Retina (tissue), 1 donor: Measurements from ENCODE around the gene FRMD5.
"Not testable (repeated sequence)": the region's sequence is repeated elsewhere in the genome, so short reads cannot be mapped to it uniquely, and the experiment has no call there.

Source experiments
- DNase-seq: peaks from one replicate; pipeline ENCODE4 v3.0.0-alpha.2; 2016

FRMD5 gene

DNA sequence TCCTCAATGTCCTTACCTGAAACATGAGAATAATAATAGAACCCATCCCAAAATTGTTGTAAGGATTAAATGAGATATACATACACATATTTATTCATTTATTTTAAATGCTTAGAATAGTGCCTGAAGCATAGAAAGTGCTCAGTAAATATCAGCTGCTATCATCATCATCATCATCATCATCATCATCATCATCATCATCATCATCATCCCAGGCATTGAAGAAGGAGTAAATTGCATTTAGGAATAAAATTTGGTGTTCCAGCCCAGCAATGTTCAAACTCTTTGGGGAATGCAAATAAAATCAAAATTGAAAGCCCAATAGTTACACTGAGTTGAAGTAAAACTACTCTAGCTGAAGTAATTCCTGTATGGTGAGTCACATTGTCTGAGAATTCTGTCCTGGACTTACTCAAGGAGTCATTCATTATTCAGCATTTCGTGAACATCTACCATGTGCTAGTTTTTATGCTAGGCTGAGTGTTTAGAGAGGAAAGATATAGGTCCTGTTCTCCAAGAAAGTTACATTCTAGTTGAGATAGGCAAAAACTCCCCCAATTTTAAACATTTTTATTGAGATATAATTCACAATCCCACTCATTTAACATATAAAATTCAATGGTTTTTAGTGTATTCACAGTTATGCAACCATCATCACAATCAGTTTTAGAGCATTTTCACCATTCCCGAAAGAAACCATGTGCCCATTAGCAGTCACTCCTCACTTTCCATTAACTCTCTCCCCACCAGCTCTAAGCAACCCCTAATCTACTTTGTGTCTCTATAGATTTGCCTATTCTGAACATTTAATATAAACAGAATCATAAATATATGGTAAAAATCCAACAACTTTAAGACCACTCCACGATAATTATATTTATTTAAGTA lies 107.2 kb downstream of the FRMD5 start:
- no peak for DNase-seq

- DNase-seq: no peak
Observed at GRCh38 chr15:44084770-44085169, 110.3 kb downstream of the FRMD5 start.

DNA sequence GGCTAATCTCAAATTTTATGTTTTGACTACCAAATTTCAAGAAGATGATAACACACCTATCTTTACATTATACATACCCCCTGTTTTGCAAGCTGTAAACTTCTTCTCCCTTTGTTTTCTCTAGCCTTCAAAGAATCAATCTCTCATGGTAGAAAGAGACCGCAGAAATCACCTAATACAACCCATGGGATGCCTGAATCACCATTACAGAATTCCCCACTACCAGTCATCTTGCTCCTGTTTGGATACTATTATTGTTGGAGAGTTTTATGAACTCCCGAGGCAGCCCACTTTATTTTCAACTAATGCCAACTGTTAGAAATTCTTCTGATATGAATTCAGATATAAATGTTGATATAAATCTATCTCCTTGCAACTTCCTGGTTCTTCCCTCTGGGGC lies 110.9 kb downstream of the FRMD5 start:
- DNase-seq: no peak

DNA sequence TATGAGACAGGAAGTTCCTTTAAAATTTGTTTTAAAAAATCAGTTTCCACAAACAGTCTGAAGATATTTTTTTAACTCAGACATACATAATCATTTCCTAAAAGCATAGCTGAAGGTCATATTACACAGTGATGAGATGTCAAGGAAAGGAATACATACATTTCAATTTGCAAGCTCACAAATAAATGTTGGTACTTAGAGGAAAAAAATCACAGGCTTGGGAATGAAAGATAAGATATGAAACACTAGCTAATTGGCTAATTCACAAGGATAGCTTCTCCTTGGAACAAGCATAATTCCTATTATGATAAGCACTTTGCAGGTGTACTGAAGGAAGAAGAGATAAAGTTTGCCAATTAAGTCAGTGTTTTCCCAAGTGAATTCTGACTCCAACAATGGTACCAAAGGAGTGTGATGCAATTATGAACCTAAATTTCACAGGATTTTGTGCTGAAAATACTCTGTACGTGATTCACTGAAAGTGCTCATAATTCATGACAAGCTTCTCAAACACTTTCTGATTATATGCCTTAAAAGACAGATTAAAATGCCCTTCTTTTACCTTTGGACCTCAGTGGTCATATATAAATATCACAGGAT lies 112.4 kb downstream of the FRMD5 start:
- no peak for DNase-seq

- no peak for DNase-seq
Observed at GRCh38 chr15:44081026-44082013, 113.8 kb downstream of the FRMD5 start.

- no peak for DNase-seq
Observed at GRCh38 chr15:44075535-44075934, 119.5 kb downstream of the FRMD5 start.

DNA sequence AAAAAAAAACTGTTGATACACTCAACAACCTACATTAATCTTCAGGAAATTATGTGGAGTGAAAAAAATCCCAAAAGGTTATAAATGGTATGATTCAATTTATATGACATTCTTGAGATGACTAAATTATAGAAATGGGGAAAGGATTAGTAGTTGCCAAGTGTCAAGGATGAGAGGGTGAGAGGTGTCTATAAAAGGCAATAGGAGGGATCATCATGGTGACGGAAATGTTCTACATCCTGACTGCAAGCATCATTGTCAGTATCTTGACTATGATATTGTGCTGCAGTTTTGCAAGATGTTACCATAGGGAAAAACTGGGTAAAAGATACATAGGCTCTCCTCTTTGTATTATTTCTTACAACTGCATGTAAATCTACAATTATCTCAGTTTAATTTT lies 125.6 kb downstream of the FRMD5 start:
- DNase-seq: no peak

GRCh38 chr15:44068347-44068746 lies 126.7 kb downstream of the FRMD5 start:
- DNase-seq: no peak

DNA sequence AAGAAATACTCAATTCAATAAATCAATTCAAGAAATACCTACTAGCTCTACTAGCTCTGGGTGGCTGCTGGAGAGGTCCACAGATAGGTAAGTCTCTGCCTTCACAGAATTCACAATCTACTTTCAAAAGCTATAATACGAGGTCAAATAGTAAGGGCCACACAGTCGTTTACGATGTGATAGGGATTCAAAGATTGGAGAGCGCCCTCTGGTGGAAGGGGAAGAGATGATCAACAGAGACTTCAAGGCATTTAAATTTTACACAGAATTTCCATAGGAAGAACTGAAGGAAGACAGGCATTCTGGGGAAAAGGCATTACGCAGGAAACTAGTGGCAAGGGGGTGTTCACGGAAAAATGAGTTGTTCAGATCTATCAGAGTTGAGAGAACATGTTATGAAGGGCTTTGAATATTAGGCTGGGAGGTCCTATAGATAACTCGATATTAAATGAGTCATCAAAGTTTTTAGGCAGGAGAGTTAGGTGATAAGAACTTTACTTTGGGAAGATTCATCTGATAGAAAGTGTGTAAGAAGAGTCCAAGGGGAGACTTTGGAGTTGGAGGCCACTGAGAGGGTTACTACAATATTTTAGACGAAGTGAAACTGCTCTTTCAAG lies 128.8 kb downstream of the FRMD5 start:
- no peak for DNase-seq

- no peak for DNase-seq
Observed at GRCh38 chr15:44064706-44065105, 130.4 kb downstream of the FRMD5 start.

- no peak for DNase-seq
Observed at GRCh38 chr15:44058126-44058525, 136.9 kb downstream of the FRMD5 start.

DNA sequence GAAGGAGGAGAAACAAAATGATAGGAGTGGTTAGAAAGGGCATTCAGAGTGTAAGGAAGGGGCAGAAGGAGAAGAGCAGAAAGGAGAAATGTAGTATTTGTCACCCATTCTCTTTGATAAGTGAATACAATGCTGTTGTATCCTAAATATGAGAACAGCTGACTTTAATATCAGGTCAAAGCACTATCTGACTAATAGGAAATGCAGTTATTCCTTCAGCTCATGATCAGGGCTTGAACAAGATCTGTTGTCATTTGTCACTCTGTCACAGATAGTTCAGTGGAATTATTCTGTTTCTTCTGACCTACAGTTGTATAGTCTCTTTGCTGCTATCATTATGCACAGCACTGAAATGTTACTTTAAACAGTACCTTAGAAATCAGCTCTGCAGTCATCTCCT lies 149.4 kb downstream of the FRMD5 start:
- no peak for DNase-seq

DNA sequence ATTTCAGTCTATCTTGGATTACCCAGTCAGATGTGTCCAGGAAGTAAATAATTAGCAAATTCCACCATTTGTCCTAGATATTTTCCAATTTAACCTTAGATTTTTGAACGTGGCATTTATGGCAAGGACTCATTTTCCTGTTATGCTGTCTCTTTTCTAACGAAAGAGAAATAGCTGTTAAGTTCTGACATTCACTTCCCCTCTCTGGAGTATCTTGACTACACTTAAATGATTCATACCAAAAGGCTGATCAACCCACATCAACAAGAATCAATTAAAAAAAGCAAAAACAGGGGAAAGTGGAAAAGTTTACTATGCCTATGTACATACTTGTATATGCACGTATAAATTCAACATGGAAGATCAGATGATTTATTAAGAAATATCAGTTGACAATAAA lies 149.9 kb downstream of the FRMD5 start:
- DNase-seq: no peak

- DNase-seq: peak; percentile 61
Observed at GRCh38 chr15:44038755-44039191, 156.3 kb downstream of the FRMD5 start.

DNA sequence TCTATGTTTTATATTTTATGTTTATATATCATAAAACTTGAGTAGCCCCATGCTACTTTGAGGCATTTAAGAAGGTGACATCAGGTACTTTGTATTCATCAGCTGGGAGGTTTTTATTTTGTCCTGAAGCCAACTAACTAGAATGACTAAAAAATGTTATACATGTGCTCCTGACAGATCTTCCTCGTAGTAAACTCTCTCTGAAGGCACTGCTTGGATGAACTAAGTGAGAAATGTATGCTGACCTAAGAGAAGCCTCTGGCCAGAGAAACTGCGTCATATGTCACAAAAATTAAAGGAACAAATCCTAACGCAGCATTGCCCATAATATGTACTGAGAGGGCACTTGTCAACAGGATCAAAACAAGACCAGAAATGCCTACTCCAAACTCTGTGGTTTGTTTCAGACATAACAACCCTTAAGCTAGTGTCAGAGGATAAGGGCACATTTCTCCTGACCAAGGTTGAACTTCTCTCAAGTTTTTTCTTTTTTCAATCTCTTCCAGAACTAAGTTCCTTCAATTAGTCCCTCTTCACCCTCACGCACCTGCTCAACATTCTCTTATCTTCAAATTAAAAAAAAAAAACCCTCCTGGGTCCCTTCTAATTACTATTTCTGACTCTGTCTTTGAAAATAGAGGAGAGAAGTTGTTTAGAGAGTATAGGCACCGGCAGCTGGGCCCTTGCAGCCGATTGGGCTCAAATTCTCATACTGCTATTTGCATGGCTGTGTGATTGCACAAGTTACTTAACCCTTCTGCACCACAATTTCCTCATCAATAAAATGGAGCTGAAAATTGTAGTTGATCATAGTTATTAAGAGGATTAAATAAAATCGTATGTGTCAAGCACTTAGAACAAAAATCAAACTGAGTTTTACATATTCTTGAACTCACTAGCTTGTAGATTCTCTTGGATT lies 159.0 kb downstream of the FRMD5 start:
- DNase-seq: no peak

- no peak for DNase-seq
Observed at GRCh38 chr15:44034933-44035624, 160.0 kb downstream of the FRMD5 start.

- DNase-seq: no peak
Observed at GRCh38 chr15:44034334-44034733, 160.7 kb downstream of the FRMD5 start.

DNA sequence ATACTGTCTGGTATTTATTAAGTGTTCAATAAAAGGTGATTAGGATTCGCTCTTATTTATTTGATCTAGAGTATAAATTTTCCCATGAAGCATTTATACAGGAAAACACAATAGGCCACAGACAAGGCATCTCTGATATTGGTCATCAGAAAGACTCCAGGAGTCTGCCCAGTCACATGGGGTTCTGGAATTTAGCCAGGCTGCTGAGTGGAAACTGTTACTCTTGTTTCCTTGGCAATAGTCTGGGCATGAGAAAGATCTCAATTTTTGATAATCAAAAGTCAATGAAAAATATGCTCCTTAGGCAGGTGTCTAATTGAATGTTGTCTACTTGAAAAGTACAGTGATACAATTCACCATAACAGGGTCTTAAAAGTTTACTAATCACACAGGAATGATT lies 161.2 kb downstream of the FRMD5 start:
- no peak for DNase-seq

DNA sequence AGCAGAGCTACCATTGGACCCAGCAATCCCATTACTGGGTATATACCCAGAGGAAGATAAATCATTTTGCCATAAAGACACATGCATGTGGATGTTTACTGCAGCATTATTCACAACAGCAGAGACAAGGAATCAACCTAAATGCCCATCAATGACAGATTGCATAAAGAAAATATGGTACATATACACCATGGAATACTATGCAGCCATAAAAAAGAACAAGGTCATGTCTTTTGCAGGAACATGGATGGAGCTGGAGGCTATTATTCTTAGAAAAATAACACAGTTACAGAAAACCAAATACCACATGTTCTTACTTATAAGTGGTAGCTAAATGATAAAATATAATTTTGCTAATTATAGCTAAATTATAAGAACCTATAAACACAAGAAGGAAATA lies 162.3 kb downstream of the FRMD5 start:
- not testable (repeated sequence) for DNase-seq

DNA sequence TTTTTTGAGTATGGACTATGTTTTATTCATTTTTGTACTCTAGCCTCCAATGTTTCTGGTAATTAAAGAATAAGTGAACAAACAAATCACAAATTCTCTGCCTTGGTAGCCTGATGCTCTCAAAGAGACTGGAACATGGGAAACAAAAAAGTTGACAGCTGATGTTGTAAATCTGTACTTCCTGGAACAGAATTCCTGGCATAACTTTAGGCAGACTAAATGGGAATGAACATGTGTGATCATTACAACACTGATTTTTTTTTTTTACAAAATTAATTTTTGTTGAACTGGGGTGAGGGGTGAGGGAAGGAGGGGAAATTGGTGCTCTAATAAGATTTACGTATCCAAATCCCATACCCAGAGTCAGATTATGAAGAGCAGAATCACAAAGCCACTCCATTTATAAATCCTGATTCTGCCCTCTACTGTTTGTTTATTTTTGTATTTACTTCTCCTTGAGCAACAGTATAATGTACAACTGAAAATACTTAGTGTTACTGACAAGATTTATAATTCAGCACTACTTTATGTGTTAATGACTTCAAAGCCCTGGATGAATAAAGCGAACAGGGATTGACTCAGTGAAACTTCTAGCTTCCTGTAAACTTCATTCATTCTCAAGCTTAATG lies 165.0 kb downstream of the FRMD5 start:
- no peak for DNase-seq

- no peak for DNase-seq
Observed at GRCh38 chr15:44029003-44029402, 166.1 kb downstream of the FRMD5 start.
